OCI-LY7 (cell line): ENCODE results near the gene FANCL. TPM values are rescaled to one million over a fixed set of nuclear protein-coding genes. Genes with fewer than 3 reads are reported as not detected.
"Not testable (repeated sequence)": the region's sequence is repeated elsewhere in the genome, so short reads cannot be mapped to it uniquely, and the experiment has no call there.

Experiments used
- BruUV-seq: library from RNA; stranded (reverse); fragments of 400-500 nt; replicated peaks from 2 replicates; lab custom pipeline; 2021; lab: Mats Ljungman, UMichigan
- CTCF ChIA-PET: fragments of 300-600 bp; sonication (Branson Sonifier 250); formaldehyde crosslinking; loops from one replicate; lab custom pipeline; 2022; ENCODE audit warnings: antibody characterized with exemption; ENCODE audit not compliant: unreplicated experiment; lab: Charles Lee
- POLR2A ChIA-PET: fragments of 300-600 bp; sonication (Branson Sonifier 250); formaldehyde crosslinking; loops from one replicate; lab custom pipeline; 2022; ENCODE audit warnings: antibody characterized with exemption; lab: Charles Lee
- DNase-seq: peaks from one replicate; pipeline ENCODE4 v3.0.0-alpha.2; 2015; ENCODE audit warnings: low spot score
- H2AFZ ChIP-seq: fragments of 200-600 bp; sonication (generic), shearing (Covaris generic); 2 replicates; pipeline ENCODE4 v1.6.1; 2014; ENCODE audit warnings: mild to moderate bottlenecking, antibody characterized with exemption, low read length, moderate library complexity
- H3K27ac ChIP-seq: fragments of 200-600 bp; sonication (generic); 2 replicates; pipeline ENCODE4 v1.5.1; 2014; ENCODE audit warnings: mixed run types, low read depth, mild to moderate bottlenecking, moderate library complexity, low read length, inconsistent platforms; ENCODE audit not compliant: poor library complexity, severe bottlenecking
- H3K36me3 ChIP-seq: fragments of 200-600 bp; sonication (generic); 2 replicates; pipeline ENCODE4 v1.6.1; 2014; ENCODE audit warnings: mild to moderate bottlenecking, antibody characterized with exemption, low read length, moderate library complexity, mixed read lengths; ENCODE audit not compliant: insufficient read depth
- H3K4me1 ChIP-seq: fragments of 200-600 bp; sonication (generic); 2 replicates; pipeline ENCODE4 v1.5.1; 2014; ENCODE audit warnings: mild to moderate bottlenecking, low read length; ENCODE audit not compliant: insufficient read depth, poor library complexity, severe bottlenecking
- H3K4me2 ChIP-seq: fragments of 200-600 bp; sonication (generic); 2 replicates; pipeline ENCODE4 v1.6.1; 2014; ENCODE audit warnings: mild to moderate bottlenecking, low read length
- H3K4me3 ChIP-seq: fragments of 200-600 bp; sonication (generic); 2 replicates; pipeline ENCODE4 v1.5.1; 2014; ENCODE audit warnings: mild to moderate bottlenecking, low read depth, low read length; ENCODE audit not compliant: poor library complexity, severe bottlenecking
- H3K79me2 ChIP-seq: fragments of 200-600 bp; sonication (generic); 2 replicates; pipeline ENCODE4 v1.6.1; 2016; ENCODE audit warnings: low read depth, mild to moderate bottlenecking, low read length, moderate library complexity, mixed read lengths; ENCODE audit not compliant: insufficient read depth
- H3K9me2 ChIP-seq: fragments of 200-600 bp; sonication (generic); 2 replicates; pipeline ENCODE4 v1.6.1; 2016; ENCODE audit warnings: mild to moderate bottlenecking, low read length, mixed read lengths; ENCODE audit not compliant: insufficient read depth
- H3K9me3 ChIP-seq: fragments of 200-600 bp; sonication (generic); 2 replicates; pipeline ENCODE4 v1.6.1; 2014; ENCODE audit warnings: mild to moderate bottlenecking, mixed run types, low read length, mixed read lengths
- H4K20me1 ChIP-seq: fragments of 200-600 bp; sonication (generic); 2 replicates; pipeline ENCODE4 v1.6.1; 2014; ENCODE audit warnings: mild to moderate bottlenecking, antibody characterized with exemption, low read length, moderate library complexity, mixed read lengths; ENCODE audit not compliant: insufficient read depth
- EZH2phosphoT487 ChIP-seq: fragments of 200-600 bp; sonication (generic); IDR thresholded peaks from 2 replicates; pipeline ENCODE4 v1.6.1; 2018; ENCODE audit warnings: low read depth, borderline replicate concordance, mild to moderate bottlenecking, mixed run types, antibody characterized with exemption, low read length, moderate library complexity, mixed read lengths
- intact Hi-C: fragments of 100-400 bp; cut with micrococcal nuclease; formaldehyde crosslinking; loops from one replicate; pipeline ENCODE4 v1.10.0; 2022; ENCODE audit not compliant: unreplicated experiment
- total RNA-seq, 2 experiments: library from RNA; depleted of rRNA in 1 of 2; stranded (reverse); fragments of >200 nt in 1 of 2; shearing (Covaris generic) in 1 of 2; gene quantifications; 2 replicates each; pipeline ENCODE4 v1.2.3, GENCODE V29; 2014 to 2022
- TF ChIP-seq, protein P1 (sequence below): fragments of 200-600 bp; sonication (generic); conservative IDR thresholded peaks from 2 replicates; pipeline ENCODE4 v1.5.1; 2014; ENCODE audit warnings: mild to moderate bottlenecking, antibody characterized with exemption, low read length, moderate library complexity, mixed read lengths

Gene FANCL
- total RNA-seq, 2 experiments from 2014 or later, result 32.8 to 33.0 TPM

DNA sequence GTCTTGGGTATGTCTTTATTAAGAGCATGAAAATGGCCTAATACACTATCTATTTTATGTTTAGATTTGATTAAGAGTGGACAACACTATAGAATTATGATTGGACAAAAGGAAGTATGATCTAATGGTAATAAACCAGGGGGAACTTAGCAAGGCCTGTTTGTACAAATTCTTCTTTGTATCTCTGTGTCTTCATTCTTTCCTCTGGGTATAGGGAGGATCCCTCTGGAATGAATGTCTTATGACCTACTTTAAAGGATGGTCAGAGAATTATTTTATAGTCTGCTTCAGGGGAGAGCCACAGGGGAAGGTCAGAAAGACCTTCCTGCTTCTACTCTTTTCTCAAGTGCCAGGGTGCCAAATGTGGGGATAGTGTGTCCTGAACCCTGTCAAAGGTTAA is 42.8 kb upstream of the FANCL start:
- no TSS peak for BruUV-seq
- Histone ChIP-seq H3K27ac (no peak overlapping the region), H2AFZ (no peak overlapping the region), H3K79me2 (no peaks in the 10 kb centered on the region), H4K20me1 (no peaks in the 10 kb centered on the region), H3K9me3 (no peaks in the 10 kb centered on the region), H3K4me2 (no peak overlapping the region), H3K4me3 (no peak overlapping the region), H3K4me1 (no peaks in the 10 kb centered on the region), H3K9me2 (no peaks in the 10 kb centered on the region), H3K36me3 (no peaks in the 10 kb centered on the region)
- intact Hi-C loops, result no loop called here
- no peak for TF ChIP-seq EZH2phosphoT487
- TF ChIP-seq, protein P1, sequence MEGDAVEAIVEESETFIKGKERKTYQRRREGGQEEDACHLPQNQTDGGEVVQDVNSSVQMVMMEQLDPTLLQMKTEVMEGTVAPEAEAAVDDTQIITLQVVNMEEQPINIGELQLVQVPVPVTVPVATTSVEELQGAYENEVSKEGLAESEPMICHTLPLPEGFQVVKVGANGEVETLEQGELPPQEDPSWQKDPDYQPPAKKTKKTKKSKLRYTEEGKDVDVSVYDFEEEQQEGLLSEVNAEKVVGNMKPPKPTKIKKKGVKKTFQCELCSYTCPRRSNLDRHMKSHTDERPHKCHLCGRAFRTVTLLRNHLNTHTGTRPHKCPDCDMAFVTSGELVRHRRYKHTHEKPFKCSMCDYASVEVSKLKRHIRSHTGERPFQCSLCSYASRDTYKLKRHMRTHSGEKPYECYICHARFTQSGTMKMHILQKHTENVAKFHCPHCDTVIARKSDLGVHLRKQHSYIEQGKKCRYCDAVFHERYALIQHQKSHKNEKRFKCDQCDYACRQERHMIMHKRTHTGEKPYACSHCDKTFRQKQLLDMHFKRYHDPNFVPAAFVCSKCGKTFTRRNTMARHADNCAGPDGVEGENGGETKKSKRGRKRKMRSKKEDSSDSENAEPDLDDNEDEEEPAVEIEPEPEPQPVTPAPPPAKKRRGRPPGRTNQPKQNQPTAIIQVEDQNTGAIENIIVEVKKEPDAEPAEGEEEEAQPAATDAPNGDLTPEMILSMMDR, result no peak
- no peak for DNase-seq
- ChIA-PET POLR2A (no interaction called here), CTCF (no interaction called here)

- H3K4me1 ChIP-seq, POLR2A ChIA-PET, H3K4me2 ChIP-seq, BruUV-seq, DNase-seq, H3K4me3 ChIP-seq, H4K20me1 ChIP-seq, H3K27ac ChIP-seq, H3K9me2 ChIP-seq, H3K9me3 ChIP-seq, H3K36me3 ChIP-seq, intact Hi-C loops, H3K79me2 ChIP-seq, CTCF ChIA-PET, H2AFZ ChIP-seq: not testable (repeated sequence)
Measured at GRCh38 chr2:58275144-58275543, 34.0 kb upstream of the FANCL start.

GRCh38 chr2:58271826-58272225 is 30.7 kb upstream of the FANCL start:
- DNase-seq, result no peak
- H3K27ac ChIP-seq, result no peak overlapping the region
- no peaks in the 10 kb centered on the region for H3K9me2 ChIP-seq
- H3K4me1 ChIP-seq, result no peaks in the 10 kb centered on the region
- BruUV-seq, result no TSS peak
- POLR2A ChIA-PET, result no interaction called here
- no peaks in the 10 kb centered on the region for H3K79me2 ChIP-seq
- CTCF ChIA-PET, result no interaction called here
- no peaks in the 10 kb centered on the region for H3K9me3 ChIP-seq
- H2AFZ ChIP-seq, result no peak overlapping the region
- no peaks in the 10 kb centered on the region for H3K36me3 ChIP-seq
- H4K20me1 ChIP-seq, result no peaks in the 10 kb centered on the region
- intact Hi-C loops, result no loop called here
- no peak for TF ChIP-seq EZH2phosphoT487
- TF ChIP-seq, protein P1, result no peak
- H3K4me3 ChIP-seq, result no peak overlapping the region
- H3K4me2 ChIP-seq, result no peak overlapping the region
